Stimulated activated CD4-positive, alpha-beta T cell treated with anti-CD3 and anti-CD28 coated beads, Interleukin-2, amount 100 ng/mL, for 48 hours (primary cell): Measurements from ENCODE around the gene ERGIC2.
A peak's percentile ranks its signal among the peaks of the same experiment; 100 is the strongest.
"Not testable (repeated sequence)": the region's sequence is repeated elsewhere in the genome, so short reads cannot be mapped to it uniquely, and the experiment has no call there.

Experiments used
- DNase-seq, 2 donors: peaks; one replicate each; pipeline ENCODE4 v3.0.0-alpha.2; 2020

ERGIC2 gene, protein sequence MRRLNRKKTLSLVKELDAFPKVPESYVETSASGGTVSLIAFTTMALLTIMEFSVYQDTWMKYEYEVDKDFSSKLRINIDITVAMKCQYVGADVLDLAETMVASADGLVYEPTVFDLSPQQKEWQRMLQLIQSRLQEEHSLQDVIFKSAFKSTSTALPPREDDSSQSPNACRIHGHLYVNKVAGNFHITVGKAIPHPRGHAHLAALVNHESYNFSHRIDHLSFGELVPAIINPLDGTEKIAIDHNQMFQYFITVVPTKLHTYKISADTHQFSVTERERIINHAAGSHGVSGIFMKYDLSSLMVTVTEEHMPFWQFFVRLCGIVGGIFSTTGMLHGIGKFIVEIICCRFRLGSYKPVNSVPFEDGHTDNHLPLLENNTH

DNA sequence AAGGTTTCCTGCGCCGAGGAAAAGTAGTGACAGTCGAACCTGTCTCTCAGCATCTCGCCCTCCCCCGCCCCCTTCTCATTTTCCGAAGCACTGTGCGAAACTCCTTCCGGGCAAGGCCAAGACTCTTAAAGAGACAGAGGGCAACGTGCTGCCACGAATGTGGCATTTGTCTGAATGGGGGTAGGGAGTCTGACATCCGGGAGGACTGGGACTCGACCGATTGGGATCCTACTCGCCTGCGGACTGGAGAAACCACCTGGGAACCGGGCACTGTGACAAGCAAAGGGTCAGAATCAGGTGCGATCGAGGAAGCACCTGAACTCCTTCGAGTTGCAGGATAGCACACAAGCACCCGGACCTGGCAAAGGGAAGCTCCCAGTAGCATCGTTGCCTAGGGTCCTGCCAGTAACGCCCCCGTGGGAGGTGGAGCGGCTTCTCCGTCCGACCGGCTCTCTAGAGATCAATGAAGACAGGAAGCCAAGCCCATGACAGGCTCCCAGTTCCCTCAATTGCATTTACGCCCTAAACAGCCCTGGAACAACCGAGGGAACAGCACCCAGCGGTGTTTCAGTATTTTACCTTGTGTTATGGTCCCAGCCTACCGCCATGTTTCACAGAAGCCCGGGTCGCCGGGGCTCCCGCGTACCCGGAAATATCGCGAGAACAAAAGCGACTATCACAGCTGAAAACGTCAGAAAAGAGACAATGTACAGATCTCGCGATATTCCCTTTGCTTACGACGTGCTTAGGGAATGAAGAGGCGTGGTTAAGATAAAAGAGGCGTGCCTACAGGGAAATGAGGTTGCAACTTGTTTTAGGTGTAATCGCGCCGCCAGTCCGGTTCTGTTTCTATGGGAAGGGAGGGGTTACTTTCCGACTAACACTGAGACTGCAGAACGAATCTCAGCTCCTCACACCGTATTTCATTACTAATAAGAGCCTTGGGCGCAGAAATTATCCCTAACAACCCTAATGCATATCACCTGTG, at the start of gene ERGIC2:
Gene ERGIC2, minus strand, starts transcription at position 637 of the 988 bp plus-strand sequence. CDS start 9,539 bp downstream, outside the sequence.
- peak; percentile 77 to 79 for DNase-seq

GRCh38 chr12:29430716-29431044, 49.7 kb upstream of the ERGIC2 start:
- DNase-seq = no peak

GRCh38 chr12:29429999-29430715, 49.2 kb upstream of the ERGIC2 start:
- no peak for DNase-seq

GRCh38 chr12:29428633-29429032, 47.7 kb upstream of the ERGIC2 start:
- no peak for DNase-seq

DNA sequence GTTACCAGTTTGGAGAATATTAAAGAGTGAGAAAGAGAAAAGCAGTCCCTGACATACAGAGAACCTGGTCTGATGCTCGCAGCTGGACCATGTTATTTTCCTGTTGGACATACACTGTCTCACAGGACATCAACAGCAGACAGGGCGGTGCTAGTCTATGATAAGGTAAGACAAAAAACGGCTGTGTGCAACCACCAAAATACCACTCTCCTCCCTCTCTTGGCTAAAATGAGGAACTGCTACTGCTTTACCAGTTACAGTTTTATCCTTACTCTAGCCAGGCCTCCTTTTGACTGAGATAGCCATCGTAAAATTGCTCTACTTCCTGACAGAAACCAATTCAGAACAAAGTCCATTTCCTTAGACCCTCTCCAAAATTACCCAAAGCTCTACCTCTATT, 47.0 kb upstream of the ERGIC2 start:
- no peak for DNase-seq

GRCh38 chr12:29426498-29426897, 45.5 kb upstream of the ERGIC2 start:
- no peak for DNase-seq

DNA sequence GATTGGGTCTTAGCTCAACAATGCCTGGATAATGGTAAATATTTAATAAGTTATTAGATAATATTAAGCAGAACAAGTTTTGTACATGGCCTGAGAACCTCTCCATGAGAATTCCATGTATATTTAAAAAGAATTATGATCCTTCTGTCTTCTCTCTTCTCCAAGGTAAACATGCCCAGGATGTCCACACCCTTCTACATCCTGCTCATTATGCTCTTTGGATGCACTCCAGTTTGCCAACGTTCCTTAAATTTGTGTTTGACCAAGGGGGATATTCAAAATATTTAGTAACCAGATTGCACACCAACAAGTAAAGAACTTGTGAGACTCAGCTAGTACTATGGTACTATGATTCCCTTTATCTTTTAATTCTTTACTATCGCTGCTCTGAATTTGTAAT, 44.8 kb upstream of the ERGIC2 start:
- DNase-seq = no peak

DNA sequence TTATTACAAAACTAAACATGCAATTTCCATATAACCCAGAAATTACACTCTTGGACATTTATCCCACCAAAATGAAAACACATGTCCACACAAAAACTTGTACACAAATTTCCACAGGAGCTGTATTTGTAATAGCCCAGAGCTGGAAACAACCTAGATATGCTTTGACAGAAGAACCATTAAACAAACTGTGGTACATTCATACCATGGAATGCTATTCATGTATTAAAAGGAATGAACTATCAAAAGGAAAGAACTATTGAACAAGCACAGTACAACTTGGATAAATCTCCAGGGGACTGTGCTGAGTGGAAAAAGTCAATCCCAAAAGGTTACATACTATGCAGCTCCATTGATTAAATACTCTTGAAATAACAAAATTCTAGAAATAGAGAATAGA, 35.8 kb upstream of the ERGIC2 start:
- DNase-seq = no peak

- DNase-seq = no peak
These were observed 34.1 kb upstream of the ERGIC2 start for GRCh38 chr12:29415111-29415510.

GRCh38 chr12:29414368-29414767, 33.4 kb upstream of the ERGIC2 start:
- no peak for DNase-seq

DNA sequence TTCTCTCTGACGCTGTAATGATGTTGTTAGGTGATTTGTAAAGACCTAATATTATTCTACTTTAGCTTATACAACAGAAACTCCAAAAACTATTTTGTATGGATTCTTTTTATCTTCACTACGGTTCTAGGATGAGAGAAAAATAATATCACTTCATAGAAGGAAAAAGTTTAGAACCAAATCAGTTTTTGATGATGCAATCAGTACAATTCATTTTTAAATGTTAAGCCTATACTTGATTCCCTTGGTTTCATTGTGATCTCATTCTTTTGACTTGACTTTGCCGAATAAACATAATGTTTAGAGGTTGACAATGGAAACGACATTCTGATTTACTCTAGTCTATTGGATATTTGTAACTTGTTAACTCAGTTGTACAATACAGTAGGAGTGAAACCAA, 24.6 kb upstream of the ERGIC2 start:
- no peak for DNase-seq

DNA sequence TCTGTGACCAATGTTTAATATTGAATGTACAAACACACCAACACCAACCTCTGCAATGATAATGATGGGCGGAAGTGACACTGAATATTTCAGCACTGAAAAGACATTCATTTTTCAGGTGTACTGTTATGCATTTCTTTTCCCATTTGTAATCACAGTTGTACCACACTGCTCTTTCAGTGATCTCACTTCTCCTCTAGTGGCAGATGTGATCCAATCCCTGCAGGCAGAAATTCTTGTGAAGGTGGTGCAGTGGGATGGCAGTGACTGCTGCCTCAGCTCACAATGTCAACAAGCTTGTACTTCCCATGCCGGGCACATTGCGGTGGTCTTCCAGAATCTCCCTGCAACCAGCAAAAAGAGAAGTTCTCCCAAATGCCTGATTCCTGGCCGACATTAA, 23.0 kb upstream of the ERGIC2 start:
- DNase-seq = no peak

GRCh38 chr12:29402437-29402836, 21.5 kb upstream of the ERGIC2 start:
- no peak for DNase-seq

GRCh38 chr12:29398495-29398894, 17.5 kb upstream of the ERGIC2 start:
- DNase-seq = no peak

- no peak for DNase-seq
These were observed 15.8 kb upstream of the ERGIC2 start for GRCh38 chr12:29396774-29397173.

DNA sequence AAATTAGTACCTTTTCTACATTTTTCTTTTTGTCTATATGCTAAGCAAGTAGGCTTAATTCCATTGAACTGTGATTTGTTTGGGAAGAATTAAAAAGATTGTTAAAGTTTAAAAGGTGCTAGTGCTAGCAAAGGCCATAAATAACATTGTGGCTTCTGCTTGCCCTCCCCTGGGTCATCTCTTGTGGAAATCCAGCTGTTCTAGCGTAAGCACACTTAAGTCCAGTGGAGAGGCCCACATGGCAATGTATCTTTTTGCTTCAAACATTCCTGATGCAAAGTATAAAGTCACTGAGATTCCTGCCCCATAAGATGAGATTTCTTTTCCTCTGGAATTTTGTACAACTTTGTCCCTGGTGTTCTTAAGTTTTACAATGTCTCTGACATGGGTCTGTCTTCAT, 14.4 kb upstream of the ERGIC2 start:
- DNase-seq = no peak

GRCh38 chr12:29390419-29390818, 9.4 kb upstream of the ERGIC2 start:
- peak in 1 of 2 donors; percentile 1 for DNase-seq

- no peak for DNase-seq
These were observed 8.4 kb upstream of the ERGIC2 start for GRCh38 chr12:29389295-29389919.

- not testable (repeated sequence) for DNase-seq
These were observed 5.2 kb upstream of the ERGIC2 start for GRCh38 chr12:29386084-29386680.

DNA sequence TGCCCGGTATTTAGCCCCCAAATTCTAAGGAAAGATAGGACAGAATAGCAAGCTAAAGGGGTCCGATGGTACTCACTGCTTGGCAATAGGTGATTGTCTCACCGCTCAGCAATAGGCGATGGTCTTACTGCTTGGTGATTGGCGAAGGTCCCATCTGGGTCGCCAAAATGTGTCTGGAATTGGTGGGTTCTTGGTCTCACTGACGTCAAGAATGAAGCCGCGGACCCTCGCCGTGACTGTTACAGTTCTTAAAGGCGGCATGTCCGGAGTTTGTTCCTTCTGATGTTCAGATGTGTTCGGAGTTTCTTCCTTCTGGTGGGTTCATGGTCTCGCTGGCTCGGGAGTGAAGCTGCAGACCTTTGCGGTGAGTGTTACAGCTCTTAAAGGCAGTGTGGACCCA, 4.2 kb upstream of the ERGIC2 start:
- not testable (repeated sequence) for DNase-seq

GRCh38 chr12:29382251-29382650, 1.3 kb upstream of the ERGIC2 start:
- DNase-seq = no peak

DNA sequence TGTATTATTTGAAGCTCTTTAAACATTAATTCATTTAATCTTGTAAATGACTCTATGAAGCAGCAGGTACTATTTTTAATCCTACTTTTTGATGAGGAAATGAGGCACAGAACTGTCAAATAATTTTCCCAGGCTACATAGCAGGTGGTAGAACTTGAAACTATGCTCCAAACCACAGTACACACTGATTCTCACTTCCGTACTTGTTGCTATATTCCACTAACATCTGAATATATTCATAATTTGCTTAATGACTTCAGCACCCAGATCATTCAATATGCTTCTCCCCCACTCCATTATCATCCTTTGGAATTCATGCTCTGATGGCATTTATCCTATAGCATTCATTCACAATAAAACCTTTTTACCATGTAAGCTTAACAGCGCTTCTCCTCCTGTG, 4.9 kb downstream of the ERGIC2 start:
- no peak for DNase-seq
